ACC112 (cell line): ENCODE data around the gene KNCN.

Experiments
- H2AFZ ChIP-seq: fragments of 200-600 bp; sonication (generic); one replicate; pipeline ENCODE4 v1.6.0; 2017; ENCODE audit warnings: antibody characterized with exemption, low read length; ENCODE audit not compliant: unreplicated experiment
- H3K27ac ChIP-seq: fragments of 200-600 bp; sonication (generic); 2 replicates; pipeline ENCODE4 v1.5.1; 2014; ENCODE audit warnings: low read depth, mild to moderate bottlenecking, antibody characterized with exemption, low read length, moderate library complexity
- H3K27me3 ChIP-seq: fragments of 200-600 bp; sonication (generic); 2 replicates; pipeline ENCODE4 v1.6.1; 2014; ENCODE audit warnings: mild to moderate bottlenecking, antibody characterized with exemption, low read length, moderate library complexity, mixed read lengths; ENCODE audit not compliant: insufficient read depth
- H3K36me3 ChIP-seq: fragments of 200-600 bp; sonication (generic); 2 replicates; pipeline ENCODE4 v1.6.1; 2016; ENCODE audit warnings: mild to moderate bottlenecking, antibody characterized with exemption, low read length, moderate library complexity, mixed read lengths; ENCODE audit not compliant: insufficient read depth
- H3K4me1 ChIP-seq: fragments of 200-600 bp; sonication (generic); one replicate; pipeline ENCODE4 v1.6.1; 2016; ENCODE audit warnings: low read length, mixed read lengths; ENCODE audit not compliant: insufficient read depth, unreplicated experiment, control insufficient read depth
- H3K4me3 ChIP-seq: fragments of 200-600 bp; sonication (generic); 2 replicates; pipeline ENCODE4 v1.5.1; 2014; ENCODE audit warnings: mild to moderate bottlenecking, low read depth, low read length
- H3K79me2 ChIP-seq: fragments of 200-600 bp; sonication (generic); one replicate; pipeline ENCODE4 v1.6.0; 2016; ENCODE audit warnings: low read length; ENCODE audit not compliant: control insufficient read depth, unreplicated experiment, insufficient read depth

Gene KNCN

GRCh38 chr1:46569116-46569515, 17.7 kb upstream of the KNCN start:
- H3K79me2 ChIP-seq = no peaks in the 10 kb centered on the region
- H3K4me1 ChIP-seq = no peaks in the 10 kb centered on the region
- no peak overlapping the region for H3K27ac ChIP-seq
- peaks cover 12% of the 10 kb centered on the region; the same call in 1 of the 2 replicates for H3K36me3 ChIP-seq
- H3K27me3 ChIP-seq = no peaks in the 10 kb centered on the region
- H2AFZ ChIP-seq = no peak overlapping the region
- no peak overlapping the region for H3K4me3 ChIP-seq

- Histone ChIP-seq H3K79me2 (no peaks in the 10 kb centered on the region), H3K27me3 (no peaks in the 10 kb centered on the region), H2AFZ (no peak overlapping the region), H3K4me1 (no peaks in the 10 kb centered on the region), H3K27ac (no peak overlapping the region), H3K36me3 (peaks cover 12% of the 10 kb centered on the region; the same call in 1 of the 2 replicates), H3K4me3 (no peak overlapping the region)
Observed at GRCh38 chr1:46568461-46568891, 17.0 kb upstream of the KNCN start.

- H3K79me2 ChIP-seq = no peaks in the 10 kb centered on the region
- H2AFZ ChIP-seq = no peak overlapping the region
- H3K4me1 ChIP-seq = no peaks in the 10 kb centered on the region
- no peak overlapping the region for H3K4me3 ChIP-seq
- no peak overlapping the region for H3K27ac ChIP-seq
- H3K36me3 ChIP-seq = peaks cover 12% of the 10 kb centered on the region; the same call in 1 of the 2 replicates
- no peaks in the 10 kb centered on the region for H3K27me3 ChIP-seq
Observed at GRCh38 chr1:46563341-46563740, 11.9 kb upstream of the KNCN start.

- Histone ChIP-seq H3K4me1 (peaks cover under 1% of the 10 kb centered on the region), H3K36me3 (peaks cover 8% of the 10 kb centered on the region; the same call in 1 of the 2 replicates), H3K79me2 (no peaks in the 10 kb centered on the region), H3K27me3 (no peaks in the 10 kb centered on the region), H3K27ac (no peak overlapping the region), H2AFZ (no peak overlapping the region), H3K4me3 (no peak overlapping the region)
Observed at GRCh38 chr1:46562498-46562897, 11.1 kb upstream of the KNCN start.

GRCh38 chr1:46558966-46559365, 7.5 kb upstream of the KNCN start:
- peaks cover 14% of the 10 kb centered on the region for H3K4me1 ChIP-seq
- no peak overlapping the region for H2AFZ ChIP-seq
- no peaks in the 10 kb centered on the region for H3K79me2 ChIP-seq
- no peaks in the 10 kb centered on the region for H3K27me3 ChIP-seq
- H3K27ac ChIP-seq = no peak overlapping the region
- no peak overlapping the region for H3K4me3 ChIP-seq
- no peaks in the 10 kb centered on the region for H3K36me3 ChIP-seq

- Histone ChIP-seq H3K79me2 (no peaks in the 10 kb centered on the region), H3K36me3 (no peaks in the 10 kb centered on the region), H3K4me3 (no peak overlapping the region), H3K4me1 (peaks cover 14% of the 10 kb centered on the region), H2AFZ (no peak overlapping the region), H3K27ac (no peak overlapping the region), H3K27me3 (no peaks in the 10 kb centered on the region)
Observed at GRCh38 chr1:46558141-46558963, 6.9 kb upstream of the KNCN start.

GRCh38 chr1:46557403-46557802, 6.0 kb upstream of the KNCN start:
- H3K36me3 ChIP-seq = no peaks in the 10 kb centered on the region
- H3K4me1 ChIP-seq = peaks cover 14% of the 10 kb centered on the region
- no peak overlapping the region for H2AFZ ChIP-seq
- no peaks in the 10 kb centered on the region for H3K79me2 ChIP-seq
- H3K4me3 ChIP-seq = no peak overlapping the region
- H3K27ac ChIP-seq = peak overlapping the region; percentile 28; the same call in 1 of the 2 replicates
- H3K27me3 ChIP-seq = no peaks in the 10 kb centered on the region

GRCh38 chr1:46556822-46557221, 5.4 kb upstream of the KNCN start:
- peaks cover 14% of the 10 kb centered on the region for H3K4me1 ChIP-seq
- H3K36me3 ChIP-seq = no peaks in the 10 kb centered on the region
- no peaks in the 10 kb centered on the region for H3K27me3 ChIP-seq
- no peaks in the 10 kb centered on the region for H3K79me2 ChIP-seq
- H3K4me3 ChIP-seq = no peak overlapping the region
- H3K27ac ChIP-seq = peak overlapping the region; percentile 28; the same call in 1 of the 2 replicates
- no peak overlapping the region for H2AFZ ChIP-seq

GRCh38 chr1:46555826-46556619, 4.6 kb upstream of the KNCN start:
- H2AFZ ChIP-seq = no peak overlapping the region

GRCh38 chr1:46554597-46555381, 3.3 kb upstream of the KNCN start:
- Histone ChIP-seq H3K27me3 (no peaks in the 10 kb centered on the region), H2AFZ (no peak overlapping the region), H3K27ac (no peak overlapping the region), H3K79me2 (no peaks in the 10 kb centered on the region), H3K4me1 (peaks cover 14% of the 10 kb centered on the region), H3K4me3 (no peak overlapping the region), H3K36me3 (no peaks in the 10 kb centered on the region)

More at GRCh38 chr1:46555826-46556619, 4.6 kb upstream of the KNCN start:
- Histone ChIP-seq H3K79me2 (no peaks in the 10 kb centered on the region), H3K36me3 (no peaks in the 10 kb centered on the region), H3K4me1 (peaks cover 14% of the 10 kb centered on the region), H3K27me3 (no peaks in the 10 kb centered on the region), H3K27ac (0 out of 2 replicates have a peak overlapping the region, but pooled peaks have one; percentile 13), H3K4me3 (no peak overlapping the region)
